Activated gamma-delta T cell (primary cell): ENCODE results near the gene CALM3.

Experiments
- DNase-seq: peaks from one replicate; lab custom pipeline; 2025; lab: John Stamatoyannopoulos, UW

CALM3 gene

DNA sequence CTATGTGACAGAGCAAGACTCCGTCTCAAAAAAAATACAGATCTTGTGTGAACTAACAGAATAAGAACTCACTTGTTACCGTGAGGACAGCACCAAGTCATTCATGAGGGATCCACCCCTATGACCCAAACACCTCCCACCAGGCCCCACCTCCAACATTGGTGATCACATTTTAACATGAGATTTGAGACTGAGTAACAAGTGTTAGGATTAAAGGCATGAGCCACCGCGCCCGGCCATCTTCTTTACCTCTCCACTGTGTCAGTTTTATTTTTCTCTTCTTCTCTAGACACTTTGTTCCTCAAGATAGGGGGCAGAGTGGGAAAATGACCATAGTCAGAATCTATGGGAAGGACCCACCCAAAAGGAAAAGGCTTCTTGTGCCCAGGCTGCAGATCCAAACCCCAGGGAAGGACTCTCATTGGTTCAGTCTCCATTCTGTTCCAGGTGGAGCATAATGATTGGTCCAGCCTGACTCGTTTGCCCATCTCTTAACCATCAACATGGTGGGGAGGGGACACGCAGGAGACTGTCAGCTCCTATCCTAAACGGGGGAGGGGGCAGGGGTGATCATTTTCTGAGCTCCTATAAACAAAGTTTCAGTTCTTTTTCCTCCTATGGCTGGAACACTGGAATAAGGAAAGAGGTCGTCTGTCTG, 1.3 kb upstream of the CALM3 start:
- no peak for DNase-seq

DNA sequence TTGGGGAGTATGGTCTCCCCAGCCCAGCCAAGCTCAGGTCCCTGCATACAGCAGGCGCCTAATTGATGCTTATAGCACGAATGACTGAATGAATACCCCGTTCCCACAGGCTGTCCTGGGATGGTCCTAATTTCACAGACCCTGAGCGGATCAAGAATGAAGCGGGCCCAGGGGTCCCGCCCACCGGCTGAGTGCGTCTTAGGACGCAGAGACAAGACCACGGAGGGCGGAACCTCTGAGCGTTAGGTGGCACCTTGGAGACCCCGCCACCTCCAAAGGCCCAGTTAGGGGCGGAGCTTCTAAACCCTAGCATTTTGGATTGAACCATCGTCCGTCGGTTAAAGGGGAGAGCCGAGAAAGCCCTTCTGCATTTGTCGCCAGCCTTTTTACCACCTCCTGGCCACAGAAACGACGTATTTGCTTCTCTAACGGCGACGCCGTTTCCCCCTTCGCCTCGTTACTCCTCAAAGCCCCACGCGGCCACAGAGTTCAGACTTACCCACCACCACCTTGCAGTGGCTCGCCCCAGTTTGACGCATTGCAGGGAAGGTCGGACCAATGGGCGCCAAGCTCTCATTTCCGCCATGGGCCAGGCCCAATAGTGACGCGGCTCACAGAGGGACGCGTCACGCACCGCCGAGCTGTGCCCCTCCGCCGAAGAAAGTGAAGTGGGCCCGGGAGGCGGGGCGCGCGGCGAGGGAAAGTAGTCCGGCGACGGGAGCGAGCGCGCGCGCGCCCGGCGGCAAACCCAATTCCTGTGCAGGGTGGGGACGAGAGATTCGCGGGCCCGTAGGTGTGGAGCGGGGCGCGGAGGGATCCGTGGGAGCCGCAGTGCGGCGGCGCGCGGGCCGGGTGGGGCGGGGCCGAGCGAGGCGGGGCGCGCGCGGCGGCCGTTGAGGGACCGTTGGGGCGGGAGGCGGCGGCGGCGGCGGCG, 479 bp upstream of the CALM3 start:
- peak; percentile 98 for DNase-seq

DNA sequence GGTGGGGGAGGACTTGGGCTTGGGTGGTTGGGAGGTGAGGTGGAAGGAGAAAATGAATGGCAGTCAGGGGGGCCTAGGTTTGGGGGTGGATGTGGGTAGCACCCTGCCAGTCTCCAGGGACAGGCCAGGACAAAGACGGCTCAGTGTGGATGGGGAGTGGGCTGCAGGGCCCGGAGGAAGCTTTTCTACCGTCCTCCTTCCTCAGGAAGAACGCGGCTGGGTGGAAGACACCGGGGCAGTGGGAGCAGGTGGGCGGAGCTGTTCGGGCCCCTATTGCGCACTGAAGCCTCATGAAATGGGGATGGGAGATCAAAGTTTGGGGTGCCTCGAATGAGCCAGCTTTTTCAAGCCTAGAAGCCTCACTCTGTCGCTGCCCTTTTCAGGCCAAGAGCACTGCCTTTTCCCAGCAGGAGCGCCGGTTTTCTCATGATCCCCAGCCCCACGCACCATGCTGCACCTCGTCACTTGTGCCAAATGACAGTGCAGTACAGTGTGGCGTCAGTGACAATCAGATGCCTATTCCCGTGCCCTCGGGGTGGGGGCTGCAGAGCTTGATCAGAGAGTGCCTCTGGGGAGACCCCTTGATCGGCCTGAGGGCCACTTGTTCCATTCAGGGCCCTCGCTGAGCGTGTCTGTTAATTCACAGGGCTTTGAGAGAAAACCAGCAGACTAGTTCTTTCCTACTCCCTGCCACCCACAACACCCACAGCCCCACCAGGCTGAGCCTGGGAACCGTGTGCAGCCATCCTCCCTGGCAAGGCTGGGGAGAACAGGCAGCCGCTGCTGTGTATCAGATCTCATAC, 1.5 kb downstream of the CALM3 start:
- DNase-seq: no peak

DNA sequence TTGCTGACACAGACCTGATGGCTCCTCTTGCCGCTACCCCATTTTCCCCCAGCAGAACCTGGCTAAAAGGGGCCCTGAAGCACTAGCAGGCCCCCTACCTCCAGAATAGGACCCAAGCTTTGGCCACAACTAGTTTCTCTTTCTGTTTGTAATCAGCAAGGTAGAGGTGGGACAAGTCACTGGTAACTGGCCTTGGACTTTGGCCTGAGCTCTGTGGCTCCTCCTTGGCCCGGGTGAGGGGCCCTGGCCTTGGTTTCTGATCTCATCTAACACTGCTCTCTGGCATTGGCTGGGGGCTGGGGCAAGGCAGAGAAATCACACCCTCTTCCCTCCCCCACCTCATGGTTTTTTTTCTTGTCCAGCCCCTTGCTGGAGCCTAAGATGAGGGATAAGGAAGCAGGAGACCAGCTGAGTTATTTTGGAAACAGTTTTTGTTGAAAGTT, 2.1 kb downstream of the CALM3 start:
- DNase-seq: no peak

DNA sequence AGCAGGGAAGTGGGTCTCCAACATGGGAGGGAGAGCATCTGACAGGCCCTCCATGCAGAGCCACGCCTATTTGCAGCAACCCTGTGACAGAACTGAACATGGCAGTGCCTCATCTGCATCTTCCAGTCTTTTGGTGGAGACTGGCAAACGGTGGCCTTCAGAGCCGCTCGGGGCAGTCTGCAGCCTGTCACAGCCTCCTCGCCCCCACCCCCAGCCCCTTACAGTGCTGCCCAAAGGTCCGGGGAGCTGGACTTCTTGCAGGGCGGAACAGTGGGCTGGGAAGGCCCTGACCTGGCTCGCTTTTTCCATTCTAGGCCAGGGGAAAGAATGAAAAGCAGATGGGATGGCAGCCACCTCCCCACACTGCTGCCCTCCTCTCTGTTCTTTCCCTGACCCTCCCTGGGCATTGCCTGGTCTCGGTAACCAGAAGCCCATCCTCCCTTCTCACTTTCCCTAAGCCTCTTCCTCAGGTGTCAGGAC, 2.7 kb downstream of the CALM3 start:
- no peak for DNase-seq

DNA sequence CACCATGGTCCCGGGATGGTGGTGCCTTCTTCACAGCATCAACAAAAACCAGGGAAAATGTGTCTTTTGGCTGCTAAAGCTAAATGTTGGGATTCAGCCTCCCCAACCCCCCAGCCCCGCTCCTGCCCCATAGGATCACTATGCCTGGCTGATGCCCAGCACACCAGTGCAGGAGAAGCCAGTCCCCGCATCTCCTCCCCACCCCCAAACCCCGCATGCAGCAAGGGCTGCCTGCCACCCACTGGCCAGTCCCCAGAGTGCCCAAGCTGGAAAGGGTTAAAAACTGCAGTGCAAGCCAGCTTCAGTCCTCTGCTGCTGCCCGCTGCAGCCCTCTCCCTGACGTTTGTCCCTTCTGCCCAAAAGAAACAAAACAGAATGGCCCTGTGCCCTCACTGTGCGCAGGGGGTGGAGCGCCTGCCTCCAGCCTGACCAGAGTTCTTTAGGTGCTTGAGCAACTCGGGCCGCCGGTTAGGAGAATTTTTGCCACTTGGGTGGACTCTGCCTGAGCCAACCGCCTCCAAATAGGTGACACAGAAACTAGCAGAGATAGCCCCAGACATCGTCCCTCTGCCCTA, 3.7 kb downstream of the CALM3 start:
- no peak for DNase-seq

DNA sequence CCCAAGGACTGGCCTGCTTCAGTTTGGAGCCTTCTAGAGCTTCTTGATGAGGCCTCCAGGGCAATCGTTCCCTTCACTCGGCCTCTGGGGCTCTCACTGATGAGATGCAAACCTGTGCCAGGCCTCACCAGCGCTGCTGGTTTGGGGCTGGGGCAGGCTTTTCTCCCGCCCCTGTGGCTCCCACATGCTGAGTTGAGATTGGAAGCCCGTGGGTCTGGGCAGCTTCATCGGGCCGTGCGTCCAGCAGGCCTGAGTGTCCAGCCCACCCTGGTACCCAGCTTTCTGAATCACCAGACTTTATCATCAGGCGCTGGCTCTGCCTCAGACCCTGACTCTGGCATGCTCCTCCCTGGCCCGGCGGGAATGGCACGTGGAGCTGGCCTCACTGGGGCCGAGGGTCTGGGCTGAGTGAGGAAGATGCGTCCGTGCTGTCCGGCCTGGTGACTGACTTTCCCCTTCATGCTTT, 4.3 kb downstream of the CALM3 start:
- no peak for DNase-seq

DNA sequence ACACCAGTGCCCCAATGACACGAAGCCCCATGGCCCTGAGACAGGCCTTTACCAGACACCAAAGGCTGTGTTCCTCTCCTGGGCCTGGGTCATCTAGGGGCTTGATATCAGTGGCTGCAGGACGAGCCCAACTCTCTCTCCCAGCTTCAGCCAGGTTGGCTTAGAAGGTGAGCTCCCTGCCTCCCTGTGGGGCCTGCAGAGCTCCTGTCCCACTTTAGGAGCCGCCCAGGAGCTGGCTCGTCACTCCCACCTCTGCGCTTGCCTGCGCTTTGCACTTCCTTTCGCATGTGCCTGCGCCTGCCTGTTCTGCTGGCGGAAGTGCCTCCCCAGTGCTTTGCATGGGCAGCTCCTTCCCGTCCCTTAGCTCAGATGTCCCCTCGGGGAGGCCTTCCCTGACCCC, 4.9 kb downstream of the CALM3 start:
- no peak for DNase-seq

DNA sequence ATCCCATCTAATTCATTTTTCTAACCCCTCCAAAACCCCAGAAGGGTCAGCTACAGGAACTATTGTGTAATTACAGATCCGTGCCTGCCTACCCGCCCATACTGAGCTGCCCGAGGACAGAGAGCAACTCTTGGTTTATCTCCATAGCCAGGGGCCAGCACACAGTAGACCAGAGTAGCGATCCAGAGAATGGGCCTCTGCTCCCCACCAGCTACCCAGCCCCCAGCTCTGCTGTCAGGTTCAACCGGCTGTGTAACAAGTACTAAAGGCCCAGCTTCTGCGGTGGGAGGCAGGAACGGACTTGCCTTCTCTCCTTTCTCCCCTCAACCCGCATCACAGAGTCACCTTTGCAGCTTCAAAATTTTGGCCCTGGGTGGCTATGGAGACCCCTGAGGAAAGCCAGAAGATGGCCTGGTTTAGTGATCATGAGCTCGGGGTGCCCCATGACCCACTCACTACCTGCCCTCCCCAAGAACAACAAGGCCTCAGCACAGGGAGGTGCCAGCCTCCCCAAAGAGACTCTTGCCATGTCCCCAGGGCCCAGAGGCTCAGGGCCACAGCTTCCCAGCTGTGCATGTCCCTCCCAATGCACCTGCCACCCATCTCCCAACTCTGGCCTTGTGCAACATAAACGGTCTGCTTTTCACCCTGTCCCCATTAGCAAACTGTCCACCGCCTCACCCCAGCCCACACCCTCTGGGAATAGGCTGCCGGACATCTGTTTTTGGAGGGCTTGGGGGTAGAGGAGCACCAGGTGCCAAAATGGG, 5.7 kb downstream of the CALM3 start:
- DNase-seq: no peak

DNA sequence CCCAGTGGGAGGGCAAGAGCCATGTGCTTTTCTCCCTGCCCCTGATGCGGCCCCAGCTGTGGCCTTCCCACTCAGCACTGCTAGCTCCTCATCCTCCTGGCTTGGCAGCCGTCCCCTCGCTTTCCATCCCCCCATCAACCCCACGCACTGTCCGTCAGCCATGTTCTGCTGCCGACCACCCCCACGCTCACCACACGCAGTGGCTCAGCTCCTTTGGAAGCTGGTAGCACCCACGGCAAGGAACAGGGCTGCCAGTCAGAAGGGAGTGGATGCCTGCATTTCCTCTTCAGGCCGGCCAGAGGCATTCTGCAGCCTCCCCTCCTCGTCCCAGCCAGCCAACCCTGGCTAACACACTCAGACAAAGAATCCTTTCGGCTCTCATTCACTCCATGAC, 6.3 kb downstream of the CALM3 start:
- DNase-seq: no peak

DNA sequence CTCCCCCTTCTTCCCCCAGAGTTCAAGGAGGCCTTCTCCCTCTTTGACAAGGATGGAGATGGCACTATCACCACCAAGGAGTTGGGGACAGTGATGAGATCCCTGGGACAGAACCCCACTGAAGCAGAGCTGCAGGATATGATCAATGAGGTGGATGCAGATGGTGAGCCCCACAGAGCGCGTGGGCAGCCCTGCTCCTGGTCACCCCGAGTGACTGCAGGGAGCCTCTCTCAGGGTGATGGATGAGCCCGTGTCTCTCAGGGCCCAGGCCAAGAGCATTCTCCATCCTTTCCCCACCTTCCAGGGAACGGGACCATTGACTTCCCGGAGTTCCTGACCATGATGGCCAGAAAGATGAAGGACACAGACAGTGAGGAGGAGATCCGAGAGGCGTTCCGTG, 7.0 kb downstream of the CALM3 start:
- DNase-seq: no peak

DNA sequence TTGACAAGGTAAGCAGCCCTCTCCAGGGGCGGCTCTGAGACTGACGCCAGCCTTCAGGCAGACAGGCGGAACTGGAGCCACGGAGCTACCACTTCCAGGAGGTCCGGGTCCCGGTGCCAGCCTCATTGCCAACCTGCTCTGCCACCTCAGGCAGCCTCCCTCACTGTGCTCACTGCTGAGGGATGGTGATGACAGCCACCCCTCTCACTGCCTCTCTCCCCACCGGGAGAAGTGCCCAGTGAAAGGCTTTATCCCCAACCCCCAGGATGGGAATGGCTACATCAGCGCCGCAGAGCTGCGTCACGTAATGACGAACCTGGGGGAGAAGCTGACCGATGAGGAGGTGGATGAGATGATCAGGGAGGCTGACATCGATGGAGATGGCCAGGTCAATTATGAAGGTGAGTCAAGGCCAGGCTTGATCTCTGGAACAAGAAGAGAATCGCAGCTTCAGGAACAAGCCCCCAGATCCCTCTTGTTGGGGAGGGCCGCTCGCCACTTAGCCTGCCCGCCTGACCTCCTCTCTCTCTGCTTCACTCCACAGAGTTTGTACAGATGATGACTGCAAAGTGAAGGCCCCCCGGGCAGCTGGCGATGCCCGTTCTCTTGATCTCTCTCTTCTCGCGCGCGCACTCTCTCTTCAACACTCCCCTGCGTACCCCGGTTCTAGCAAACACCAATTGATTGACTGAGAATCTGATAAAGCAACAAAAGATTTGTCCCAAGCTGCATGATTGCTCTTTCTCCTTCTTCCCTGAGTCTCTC, 7.6 kb downstream of the CALM3 start:
- no peak for DNase-seq

DNA sequence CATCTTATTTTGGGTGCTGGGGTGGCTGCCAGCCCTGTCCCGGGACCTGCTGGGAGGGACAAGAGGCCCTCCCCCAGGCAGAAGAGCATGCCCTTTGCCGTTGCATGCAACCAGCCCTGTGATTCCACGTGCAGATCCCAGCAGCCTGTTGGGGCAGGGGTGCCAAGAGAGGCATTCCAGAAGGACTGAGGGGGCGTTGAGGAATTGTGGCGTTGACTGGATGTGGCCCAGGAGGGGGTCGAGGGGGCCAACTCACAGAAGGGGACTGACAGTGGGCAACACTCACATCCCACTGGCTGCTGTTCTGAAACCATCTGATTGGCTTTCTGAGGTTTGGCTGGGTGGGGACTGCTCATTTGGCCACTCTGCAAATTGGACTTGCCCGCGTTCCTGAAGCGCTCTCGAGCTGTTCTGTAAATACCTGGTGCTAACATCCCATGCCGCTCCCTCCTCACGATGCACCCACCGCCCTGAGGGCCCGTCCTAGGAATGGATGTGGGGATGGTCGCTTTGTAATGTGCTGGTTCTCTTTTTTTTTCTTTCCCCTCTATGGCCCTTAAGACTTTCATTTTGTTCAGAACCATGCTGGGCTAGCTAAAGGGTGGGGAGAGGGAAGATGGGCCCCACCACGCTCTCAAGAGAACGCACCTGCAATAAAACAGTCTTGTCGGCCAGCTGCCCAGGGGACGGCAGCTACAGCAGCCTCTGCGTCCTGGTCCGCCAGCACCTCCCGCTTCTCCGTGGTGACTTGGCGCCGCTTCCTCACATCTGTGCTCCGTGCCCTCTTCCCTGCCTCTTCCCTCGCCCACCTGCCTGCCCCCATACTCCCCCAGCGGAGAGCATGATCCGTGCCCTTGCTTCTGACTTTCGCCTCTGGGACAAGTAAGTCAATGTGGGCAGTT, 8.6 kb downstream of the CALM3 start:
- DNase-seq: no peak

DNA sequence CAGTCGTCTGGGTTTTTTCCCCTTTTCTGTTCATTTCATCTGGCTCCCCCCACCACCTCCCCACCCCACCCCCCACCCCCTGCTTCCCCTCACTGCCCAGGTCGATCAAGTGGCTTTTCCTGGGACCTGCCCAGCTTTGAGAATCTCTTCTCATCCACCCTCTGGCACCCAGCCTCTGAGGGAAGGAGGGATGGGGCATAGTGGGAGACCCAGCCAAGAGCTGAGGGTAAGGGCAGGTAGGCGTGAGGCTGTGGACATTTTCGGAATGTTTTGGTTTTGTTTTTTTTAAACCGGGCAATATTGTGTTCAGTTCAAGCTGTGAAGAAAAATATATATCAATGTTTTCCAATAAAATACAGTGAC, 9.3 kb downstream of the CALM3 start:
- no peak for DNase-seq

DNA sequence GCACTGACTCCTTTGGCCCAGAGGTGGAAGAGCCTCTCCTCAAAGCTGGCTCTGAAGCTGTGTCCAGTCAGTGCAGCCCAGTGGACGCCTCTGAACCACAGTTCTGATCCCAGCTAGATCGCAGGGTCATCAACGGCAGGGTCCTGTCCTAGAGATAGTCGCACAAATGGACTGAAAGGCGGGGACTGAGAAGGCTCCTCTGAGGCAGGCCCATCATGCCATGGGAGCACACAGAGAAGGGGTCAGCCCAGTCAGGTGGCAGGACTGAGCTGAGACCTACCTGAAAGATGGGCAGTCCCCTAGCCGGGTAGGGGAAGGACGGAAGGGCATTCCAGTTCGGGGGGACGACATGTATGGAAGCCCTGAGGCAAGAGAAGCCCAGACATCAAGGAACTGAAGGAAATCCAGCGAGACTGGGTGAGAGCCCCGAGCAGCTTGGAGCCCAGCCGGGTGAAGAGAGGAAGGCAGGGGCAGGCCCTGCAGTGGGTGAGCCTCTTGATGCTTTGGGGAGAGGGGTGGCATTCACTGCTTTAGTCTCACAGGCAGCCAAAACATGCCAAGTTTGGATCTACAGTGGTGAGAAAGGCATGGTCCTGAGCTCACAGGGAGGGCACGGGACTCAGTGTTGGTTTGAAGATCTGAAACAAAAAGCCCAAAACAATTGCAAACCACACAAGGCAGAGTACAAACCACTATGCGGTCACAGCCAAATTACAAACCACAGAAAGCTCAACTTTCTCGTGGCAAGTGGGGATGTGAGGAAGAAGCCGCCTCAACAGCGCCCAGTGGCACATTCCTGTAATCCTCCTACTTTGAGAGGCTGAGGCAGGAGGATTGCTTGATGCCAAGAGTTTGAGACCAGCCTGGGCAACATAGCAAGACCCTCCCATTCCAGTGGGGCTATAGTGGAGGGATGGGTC, 10.0 kb downstream of the CALM3 start:
- no peak for DNase-seq

DNA sequence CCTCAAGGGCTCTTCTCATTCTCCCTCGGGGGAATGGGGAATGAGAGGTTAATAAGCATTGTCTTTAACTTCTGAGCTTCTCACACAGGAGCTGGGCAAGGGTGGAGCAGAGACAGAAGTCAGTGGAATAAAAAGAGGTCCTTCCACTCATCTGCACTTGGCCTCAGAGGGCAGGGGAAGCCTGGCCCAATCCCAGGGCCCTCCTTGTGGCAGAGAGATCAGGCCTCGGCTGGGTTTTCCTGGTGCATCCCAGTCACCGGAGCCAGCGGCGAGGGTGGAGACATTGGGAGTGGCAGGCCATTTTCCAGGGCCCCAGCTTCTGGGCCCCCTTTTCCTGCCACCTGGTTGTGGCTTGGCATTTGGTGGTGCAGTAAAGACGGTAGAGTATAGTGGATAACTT, 10.6 kb downstream of the CALM3 start:
- no peak for DNase-seq

DNA sequence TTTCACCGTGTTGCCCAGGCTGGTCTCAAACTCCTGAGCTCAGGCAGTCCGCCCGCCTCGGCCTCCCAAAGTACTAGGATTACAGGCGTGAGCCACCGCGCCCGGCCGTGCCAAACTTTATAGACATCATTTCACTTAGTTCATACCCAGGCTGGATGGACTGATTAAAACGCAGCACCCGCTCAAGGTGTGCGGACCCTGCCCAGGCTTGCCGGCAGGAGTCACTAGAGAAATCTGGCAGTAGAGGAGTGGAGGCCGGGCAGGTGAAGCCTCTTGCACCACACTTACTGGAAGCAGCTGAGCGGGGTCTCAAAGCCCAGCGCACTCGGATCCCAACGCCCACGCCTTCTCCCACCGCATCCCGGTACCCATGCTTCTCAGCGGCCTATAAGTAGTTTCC, 12.4 kb downstream of the CALM3 start:
- DNase-seq: no peak

DNA sequence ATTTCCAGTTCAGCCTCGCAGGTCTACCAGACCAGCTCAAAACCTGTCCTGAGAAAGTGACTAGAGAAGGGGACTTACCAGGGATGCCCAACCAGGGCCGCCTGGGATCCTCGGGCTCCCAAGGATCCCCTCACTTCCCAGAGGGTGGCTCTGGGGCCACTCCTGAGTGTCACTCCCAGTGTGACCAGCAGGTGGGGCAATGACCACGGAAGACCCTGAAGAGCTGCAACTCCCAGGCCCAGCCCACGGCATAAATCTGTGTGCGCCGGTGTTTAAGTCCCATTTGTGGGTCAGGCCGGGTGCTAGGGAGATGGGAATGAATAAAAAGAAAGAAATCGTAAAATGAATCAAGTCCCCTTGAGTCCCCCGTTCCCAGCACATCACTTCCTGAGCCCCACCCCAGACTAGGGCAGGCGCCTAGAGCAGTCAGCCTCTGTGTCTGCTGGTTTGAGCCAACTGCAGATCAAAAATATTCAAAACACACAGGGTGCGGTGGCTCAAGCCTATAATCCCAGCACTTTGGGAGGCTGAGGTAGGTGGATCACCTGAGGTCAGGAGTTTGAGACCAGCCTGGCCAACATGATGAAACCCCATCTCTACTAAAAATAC, 13.1 kb downstream of the CALM3 start:
- no peak for DNase-seq
